HG03039 (cell line): Measurements from ENCODE around the gene IL1RN.

Source experiments
- ATAC-seq: cut with Tn5 transposase; IDR thresholded peaks from one replicate; pipeline ENCODE4 v1.9.1; 2021; ENCODE audit warnings: mild to moderate bottlenecking, moderate library complexity; ENCODE audit not compliant: unreplicated experiment

IL1RN gene

GRCh38 chr2:113172721-113173541 lies 45.5 kb downstream of the IL1RN start:
- no peak for ATAC-seq

- ATAC-seq: peak; percentile 75
Measured at GRCh38 chr2:113173542-113174375, 46.4 kb downstream of the IL1RN start, which contains the start of gene PSD4. Gene PSD4 (plus strand): TSS chr2:113173971. CDS start chr2:113182457, 8,486 bp downstream.

GRCh38 chr2:113174376-113174750 lies 47.0 kb downstream of the IL1RN start:
- no peak for ATAC-seq

GRCh38 chr2:113175042-113175628 lies 47.7 kb downstream of the IL1RN start:
- peak; percentile 52 for ATAC-seq

GRCh38 chr2:113175736-113176695 lies 48.6 kb downstream of the IL1RN start:
- ATAC-seq: no peak

GRCh38 chr2:113176696-113177355 lies 49.4 kb downstream of the IL1RN start:
- no peak for ATAC-seq

- ATAC-seq: no peak
Measured at GRCh38 chr2:113178069-113178746, 50.8 kb downstream of the IL1RN start.

- no peak for ATAC-seq
Measured at GRCh38 chr2:113178891-113179290, 51.5 kb downstream of the IL1RN start.

- ATAC-seq: no peak
Measured at GRCh38 chr2:113179446-113180045, 52.1 kb downstream of the IL1RN start.

- no peak for ATAC-seq
Measured at GRCh38 chr2:113180131-113180946, 52.9 kb downstream of the IL1RN start.

GRCh38 chr2:113181258-113182051 lies 54.1 kb downstream of the IL1RN start:
- ATAC-seq: no peak

GRCh38 chr2:113182471-113183260 lies 55.3 kb downstream of the IL1RN start:
- ATAC-seq: no peak

GRCh38 chr2:113183264-113183663 lies 55.9 kb downstream of the IL1RN start:
- no peak for ATAC-seq
